HEK293 (cell line): Measurements from ENCODE around the gene ZNHIT2.

Experiments
- CTCF ChIA-PET: fragments of 350-600 bp; formaldehyde crosslinking; extraction: SDS; loops from one replicate; lab custom pipeline; 2021; ENCODE audit warnings: antibody characterized with exemption; lab: Yijun Ruan, JAX
- POLR2A ChIA-PET: fragments of 300-600 bp; formaldehyde crosslinking; extraction: SDS; loops from one replicate; lab custom pipeline; 2020; ENCODE audit warnings: antibody characterized with exemption, inconsistent platforms; lab: Yijun Ruan, JAX
- H3K27ac ChIP-seq: fragments of 200-500 bp; sonication (Bioruptor generic); 2 replicates; pipeline ENCODE4 v1.5.1; 2014; ENCODE audit warnings: low read depth, low read length, control low read depth, inconsistent platforms; ENCODE audit errors: extremely low read depth
- H3K36me3 ChIP-seq, 2 experiments: fragments of 200-500 bp in 1 of 2; sonication (Bioruptor generic) in 1 of 2; 1 replicate in 1 of 2; 2 replicates in 1 of 2; pipeline ENCODE4 v1.5.1; 2014 to 2017; ENCODE audit warnings: inconsistent platforms in 2 of 2, low read length in 2 of 2; ENCODE audit not compliant: control insufficient read depth in 2 of 2, insufficient read depth in 1 of 2
- H3K4me1 ChIP-seq: fragments of 200-500 bp; sonication (Bioruptor generic); 2 replicates; pipeline ENCODE4 v1.5.1; 2014; ENCODE audit warnings: mild to moderate bottlenecking, low read length, inconsistent platforms; ENCODE audit not compliant: control insufficient read depth, insufficient read depth
- H3K4me3 ChIP-seq: 2 replicates; pipeline ENCODE4 v1.5.1; 2011; ENCODE audit warnings: low read depth, mild to moderate bottlenecking, control low read depth, low read length, moderate library complexity
- H3K9me3 ChIP-seq: fragments of 200-500 bp; sonication (Bioruptor generic); 2 replicates; pipeline ENCODE4 v1.5.1; 2014; ENCODE audit warnings: low read depth, low read length, inconsistent platforms; ENCODE audit not compliant: control insufficient read depth, insufficient read depth
- ATF2 ChIP-seq: fragments of 450-650 bp; formaldehyde crosslinking; IDR thresholded peaks from 2 replicates; pipeline ENCODE4 v1.5.1; 2016; ENCODE audit warnings: missing biosample characterization, missing genetic modification characterization, low read depth
- MEIS1 ChIP-seq: sonication (generic); formaldehyde crosslinking; IDR thresholded peaks from 2 replicates; pipeline ENCODE4 v1.8.1; 2022; ENCODE audit warnings: missing genetic modification reagents, mild to moderate bottlenecking, borderline replicate concordance
- MZF1 ChIP-seq: fragments of 450-650 bp; formaldehyde crosslinking; IDR thresholded peaks from 2 replicates; pipeline ENCODE4 v1.5.1; 2017; ENCODE audit warnings: missing biosample characterization, missing genetic modification characterization, borderline replicate concordance
- PRDM10 ChIP-seq: fragments of 450-650 bp; formaldehyde crosslinking; IDR thresholded peaks from 2 replicates; pipeline ENCODE4 v1.5.1; 2016; ENCODE audit warnings: missing biosample characterization, missing genetic modification characterization
- REPIN1 ChIP-seq: fragments of 450-650 bp; formaldehyde crosslinking; IDR thresholded peaks from 2 replicates; pipeline ENCODE4 v1.5.1; 2017; ENCODE audit warnings: missing biosample characterization, missing genetic modification characterization, low read depth
- SETDB1 ChIP-seq: IDR thresholded peaks from one replicate; pipeline ENCODE4 v1.6.1; 2017; ENCODE audit warnings: mild to moderate bottlenecking, low read length, moderate library complexity, mixed read lengths; ENCODE audit not compliant: insufficient read length
- WT1 ChIP-seq: fragments of 450-650 bp; formaldehyde crosslinking; IDR thresholded peaks from 2 replicates; pipeline ENCODE4 v1.5.1; 2016; ENCODE audit warnings: missing biosample characterization, missing genetic modification characterization
- ZBTB44 ChIP-seq: fragments of 450-650 bp; IDR thresholded peaks from 2 replicates; pipeline ENCODE4 v1.5.1; 2018; ENCODE audit warnings: missing biosample characterization, mild to moderate bottlenecking, missing genetic modification characterization
- ZFHX2 ChIP-seq: fragments of 450-650 bp; formaldehyde crosslinking; conservative IDR thresholded peaks from 2 replicates; pipeline ENCODE4 v1.5.1; 2016; ENCODE audit warnings: missing biosample characterization, missing genetic modification characterization
- ZNF10 ChIP-seq: fragments of 450-650 bp; formaldehyde crosslinking; IDR thresholded peaks from 2 replicates; pipeline ENCODE4 v1.5.1; 2017; ENCODE audit warnings: missing biosample characterization, missing genetic modification characterization
- ZNF132 ChIP-seq: fragments of 450-650 bp; formaldehyde crosslinking; IDR thresholded peaks from 2 replicates; pipeline ENCODE4 v1.5.1; 2017; ENCODE audit warnings: missing biosample characterization, missing genetic modification characterization, borderline replicate concordance
- ZNF148 ChIP-seq: fragments of 450-650 bp; formaldehyde crosslinking; IDR thresholded peaks from 2 replicates; pipeline ENCODE4 v1.5.0; 2017; ENCODE audit warnings: missing biosample characterization, missing genetic modification characterization, borderline replicate concordance
- ZNF155 ChIP-seq: fragments of 450-650 bp; formaldehyde crosslinking; IDR thresholded peaks from 2 replicates; pipeline ENCODE4 v1.5.1; 2016; ENCODE audit warnings: missing biosample characterization, missing genetic modification characterization
- ZNF266 ChIP-seq: fragments of 450-650 bp; formaldehyde crosslinking; IDR thresholded peaks from 2 replicates; pipeline ENCODE4 v1.5.1; 2016; ENCODE audit warnings: missing biosample characterization, missing genetic modification characterization, low read depth
- ZNF292 ChIP-seq: fragments of 450-650 bp; formaldehyde crosslinking; IDR thresholded peaks from 2 replicates; pipeline ENCODE4 v1.5.1; 2016; ENCODE audit warnings: low read depth, missing biosample characterization, missing genetic modification characterization, borderline replicate concordance
- ZNF311 ChIP-seq: fragments of 450-650 bp; formaldehyde crosslinking; IDR thresholded peaks from 2 replicates; pipeline ENCODE4 v1.5.1; 2017; ENCODE audit warnings: missing biosample characterization, missing genetic modification characterization, borderline replicate concordance
- ZNF391 ChIP-seq: fragments of 450-650 bp; formaldehyde crosslinking; IDR thresholded peaks from 2 replicates; pipeline ENCODE4 v1.5.1; 2016; ENCODE audit warnings: low read depth, missing biosample characterization, missing genetic modification characterization, borderline replicate concordance
- ZNF626 ChIP-seq: fragments of 450-650 bp; sonication (Bioruptor Pico); formaldehyde crosslinking; IDR thresholded peaks from 2 replicates; pipeline ENCODE4 v1.5.1; 2018; ENCODE audit warnings: missing biosample characterization, missing genetic modification characterization, inconsistent platforms
- ZNF645 ChIP-seq: fragments of 450-650 bp; formaldehyde crosslinking; IDR thresholded peaks from 2 replicates; pipeline ENCODE4; 2016; ENCODE audit warnings: missing biosample characterization, missing genetic modification characterization

ZNHIT2 gene

GRCh38 chr11:65165410-65166317, 48.2 kb upstream of the ZNHIT2 start:
- ChIA-PET CTCF (interaction anchor here (0.6 to 1.2 kb wide), 3 partner anchors 9 to 592 kb away, joined by 3 read pairs; no protein-coding TSS in a partner anchor), POLR2A (interaction anchor here (0.7 kb wide), 1 partner anchor 1539 kb away, joined by 6 read pairs; no protein-coding TSS in a partner anchor)
- H3K4me3 ChIP-seq = no peak overlapping the region
- TF ChIP-seq ZNF292 (tag by site-specific recombination) = no peak
- TF ChIP-seq PRDM10 = 0 out of 2 replicates have a peak, but pooled peaks have one; percentile 28
- no peaks in the 10 kb centered on the region for H3K4me1 ChIP-seq
- no peaks in the 10 kb centered on the region for H3K9me3 ChIP-seq
- no peaks in the 10 kb centered on the region for H3K36me3 ChIP-seq
- no peak overlapping the region for H3K27ac ChIP-seq

- H3K4me1 ChIP-seq = no peaks in the 10 kb centered on the region
- H3K9me3 ChIP-seq = no peaks in the 10 kb centered on the region
- H3K36me3 ChIP-seq = no peaks in the 10 kb centered on the region
- TF ChIP-seq ZNF155 (tag by site-specific recombination) = no peak
- no peak for TF ChIP-seq REPIN1 (tag by site-specific recombination)
- no peak for TF ChIP-seq ZNF626 (tag by site-specific recombination)
- TF ChIP-seq ZNF10 = no peak
- TF ChIP-seq ZBTB44 = no peak
- TF ChIP-seq ZFHX2 (tag by site-specific recombination) = no peak
- no peak for TF ChIP-seq WT1 (tag by site-specific recombination)
- CTCF ChIA-PET = interaction anchor here (0.7 kb wide), 1 partner anchor 27 kb away, joined by 3 read pairs; no protein-coding TSS in a partner anchor
- H3K4me3 ChIP-seq = no peak overlapping the region
- no peak overlapping the region for H3K27ac ChIP-seq
- POLR2A ChIA-PET = interaction anchor here (1.3 kb wide), 1 partner anchor 29 kb away, joined by 3 read pairs; no protein-coding TSS in a partner anchor
These were observed 46.2 kb upstream of the ZNHIT2 start for GRCh38 chr11:65163684-65164083.

GRCh38 chr11:65160643-65161042, 43.1 kb upstream of the ZNHIT2 start:
- POLR2A ChIA-PET = interaction anchor here (1.7 kb wide), 1 partner anchor 26 kb away, joined by 4 read pairs; no protein-coding TSS in a partner anchor
- CTCF ChIA-PET = no interaction called here
- Histone ChIP-seq H3K36me3 (no peaks in the 10 kb centered on the region), H3K9me3 (no peaks in the 10 kb centered on the region), H3K27ac (no peak overlapping the region), H3K4me3 (no peak overlapping the region), H3K4me1 (no peaks in the 10 kb centered on the region)
- TF ChIP-seq ZNF266 (tag by site-specific recombination) (no peak), ZNF645 (no peak), MZF1 (tag by site-specific recombination) (no peak), MEIS1 (CRISPR knock-in tag) (no peak), SETDB1 (no peak), ZNF148 (tag by site-specific recombination) (no peak), ZNF132 (tag by site-specific recombination) (no peak), ZNF391 (tag by site-specific recombination) (no peak), ATF2 (no peak), ZNF311 (no peak)
